ENCODE measurements around the gene DSCAML1. TPM values are rescaled to one million over a fixed set of nuclear protein-coding genes. Genes with fewer than 3 reads are reported as not detected.

DSCAML1 gene
- total RNA-seq, 4 donors from 2014 or later = 2.9 to 5.8 (median 3.3) TPM

DNA sequence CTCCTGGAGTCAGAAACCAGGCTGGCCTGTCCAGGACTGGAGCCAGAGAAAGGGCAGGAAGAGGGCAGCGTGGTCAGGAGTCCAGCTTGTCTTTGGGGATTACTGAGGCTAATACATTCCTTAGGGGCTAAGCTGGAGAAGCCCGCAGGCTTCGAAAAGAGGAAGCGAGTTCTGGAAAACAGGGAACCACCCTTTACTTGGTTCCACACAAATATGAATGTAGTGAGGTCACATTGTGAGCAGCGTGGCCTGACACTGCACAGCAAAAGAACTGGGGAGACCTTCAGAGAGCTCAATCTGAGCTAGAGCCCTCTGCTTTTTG is 337.1 kb downstream of the DSCAML1 start:
- in situ Hi-C loops (cut with MboI; ENCODE audit: low pct_ligation_motif_present in 1 of 4, low pct_unique_long_range_greater_than_20kb in 1 of 4, low sequenced_read_pairs in 3 of 4) = no loop called here
- 60 to 84% methylated on average over 1 to 5 of the region's 5 CpGs for WGBS, 2 donors (ENCODE audit: low coverage in 1 of 2)
- H3K27ac ChIP-seq = no peak overlapping the region

DNA sequence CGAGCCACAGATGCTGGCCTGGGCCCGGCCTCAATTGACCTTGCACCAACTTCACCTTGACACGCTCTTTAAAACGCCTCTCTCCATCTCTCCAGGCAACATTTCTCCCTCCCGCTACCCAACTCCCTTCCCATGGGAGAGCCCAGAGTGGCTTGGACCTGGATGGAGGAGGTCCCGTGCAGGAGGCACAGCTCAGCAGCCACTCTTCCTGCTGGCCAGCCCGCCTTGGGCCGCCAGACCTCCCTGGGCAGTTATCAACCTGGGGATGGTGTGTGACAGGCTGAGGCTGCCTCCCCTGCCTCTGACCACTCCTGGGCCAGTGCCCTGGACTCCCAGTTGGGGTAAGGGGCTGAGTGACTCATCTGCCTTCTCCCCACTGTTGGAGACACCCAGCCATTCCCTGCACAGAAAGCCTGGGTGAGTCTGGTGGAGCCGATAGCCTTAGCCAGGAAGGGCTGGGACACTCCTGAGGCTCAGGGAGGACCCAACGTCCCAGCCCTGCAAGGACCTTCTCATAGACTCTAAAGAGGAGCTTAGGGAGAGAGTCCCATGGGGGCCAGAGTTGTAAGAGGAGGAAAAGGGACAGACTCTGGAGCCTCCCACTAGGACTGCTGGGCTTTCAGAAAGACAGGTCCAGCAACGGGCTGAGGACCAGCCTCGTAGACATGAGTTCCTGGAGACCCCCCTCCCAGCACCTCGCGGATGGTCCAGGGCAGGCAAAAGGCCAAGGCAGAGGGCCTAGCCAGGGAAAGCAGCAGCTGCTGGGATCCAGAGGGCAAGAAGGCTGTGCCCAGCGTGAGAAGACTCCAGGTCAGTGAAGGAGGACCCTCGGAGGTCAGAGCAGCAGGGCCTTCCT is 337.7 kb downstream of the DSCAML1 start:
- no peaks in the 10 kb centered on the region for H3K27me3 ChIP-seq
- H3K9me3 ChIP-seq = peaks cover 0 to under 1% of the 10 kb centered on the region in 2 donors
- 76% methylated on average over 16 of the region's 16 CpGs; no CpG with 5 or more reads in 1 of the 2 donors for WGBS, 2 donors (ENCODE audit: low coverage in 1 of 2)
- TF ChIP-seq EP300 (IDR thresholded peaks at IDR 0.05; ENCODE audit: low read depth) = no peak
- TF ChIP-seq POLR2AphosphoS5 (IDR thresholded peaks at IDR 0.05) = no peak
- TF ChIP-seq CTCF (IDR thresholded peaks at IDR 0.05) = no peak
- no peak for TF ChIP-seq POLR2A (IDR thresholded peaks at IDR 0.05)
- no peak overlapping the region for H3K4me3 ChIP-seq
- no peaks in the 10 kb centered on the region for H3K4me1 ChIP-seq
- no peaks in the 10 kb centered on the region for H3K36me3 ChIP-seq
- intact Hi-C loops (cut with DNase I; ENCODE audit: low total_unique reads) (no loop called here), in situ Hi-C loops (cut with MboI; ENCODE audit: low pct_ligation_motif_present in 1 of 4, low pct_unique_long_range_greater_than_20kb in 1 of 4, low sequenced_read_pairs in 3 of 4) (no loop called here)
- no peak overlapping the region for H3K27ac ChIP-seq
- DNase-seq = no peak

More for the DNA sequence above, 337.1 kb downstream of the DSCAML1 start:
- TF ChIP-seq CTCF (IDR thresholded peaks at IDR 0.05) (no peak), POLR2A (IDR thresholded peaks at IDR 0.05) (no peak), POLR2AphosphoS5 (IDR thresholded peaks at IDR 0.05) (no peak), EP300 (IDR thresholded peaks at IDR 0.05; ENCODE audit: low read depth) (no peak)
- no peaks in the 10 kb centered on the region for H3K36me3 ChIP-seq
- no peak for DNase-seq
- H3K4me3 ChIP-seq = no peak overlapping the region
- H3K9me3 ChIP-seq = no peaks in the 10 kb centered on the region
- no peaks in the 10 kb centered on the region for H3K4me1 ChIP-seq
- H3K27me3 ChIP-seq = no peaks in the 10 kb centered on the region
- intact Hi-C loops (cut with DNase I; ENCODE audit: low total_unique reads) = no loop called here

GRCh38 chr11:117458275-117459122 is 338.5 kb downstream of the DSCAML1 start:
- in situ Hi-C loops (cut with MboI; ENCODE audit: low pct_ligation_motif_present in 1 of 4, low pct_unique_long_range_greater_than_20kb in 1 of 4, low sequenced_read_pairs in 3 of 4) = no loop called here

More at GRCh38 chr11:117458275-117459122, 338.5 kb downstream of the DSCAML1 start:
- Histone ChIP-seq H3K4me3 (no peak overlapping the region), H3K27me3 (no peaks in the 10 kb centered on the region), H3K27ac (no peak overlapping the region), H3K36me3 (no peaks in the 10 kb centered on the region), H3K9me3 (peaks cover 0 to 6% of the 10 kb centered on the region in 2 donors), H3K4me1 (no peaks in the 10 kb centered on the region)
- 89% methylated on average over 14 of the region's 22 CpGs; no CpG with 5 or more reads in 1 of the 2 donors for WGBS, 2 donors (ENCODE audit: low coverage in 1 of 2)
- no peak for TF ChIP-seq POLR2A (IDR thresholded peaks at IDR 0.05)
- TF ChIP-seq CTCF (IDR thresholded peaks at IDR 0.05) = no peak
- no peak for TF ChIP-seq POLR2AphosphoS5 (IDR thresholded peaks at IDR 0.05)
- no peak for TF ChIP-seq EP300 (IDR thresholded peaks at IDR 0.05; ENCODE audit: low read depth)
- no peak for DNase-seq
- intact Hi-C loops (cut with DNase I; ENCODE audit: low total_unique reads) = no loop called here
